HG02642 (cell line): ENCODE data around the gene STT3A.

ENCODE experiments used
- ATAC-seq: cut with Tn5 transposase; IDR thresholded peaks from one replicate; pipeline ENCODE4 v1.9.1; 2021; ENCODE audit warnings: mild to moderate bottlenecking; ENCODE audit not compliant: unreplicated experiment, poor library complexity

Gene STT3A

DNA sequence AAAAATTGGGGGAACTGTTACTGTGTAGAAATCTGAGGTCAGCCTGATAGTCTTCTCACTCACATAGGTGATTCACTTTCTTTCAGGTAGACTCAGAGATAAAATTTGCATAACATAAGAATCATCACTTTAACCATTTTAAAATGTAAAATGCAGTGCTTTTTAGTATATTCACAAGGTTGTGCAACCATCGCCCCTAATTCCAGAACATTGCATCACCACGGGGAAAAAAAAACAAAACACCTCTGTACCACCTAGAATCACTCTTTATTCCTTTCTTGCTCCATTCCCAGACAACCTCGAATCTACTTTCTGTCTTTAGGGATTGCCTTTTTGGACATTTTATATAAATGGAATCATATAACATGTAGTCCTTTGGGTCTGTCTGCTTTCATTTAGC is 53.2 kb downstream of the STT3A start:
- ATAC-seq: no peak

DNA sequence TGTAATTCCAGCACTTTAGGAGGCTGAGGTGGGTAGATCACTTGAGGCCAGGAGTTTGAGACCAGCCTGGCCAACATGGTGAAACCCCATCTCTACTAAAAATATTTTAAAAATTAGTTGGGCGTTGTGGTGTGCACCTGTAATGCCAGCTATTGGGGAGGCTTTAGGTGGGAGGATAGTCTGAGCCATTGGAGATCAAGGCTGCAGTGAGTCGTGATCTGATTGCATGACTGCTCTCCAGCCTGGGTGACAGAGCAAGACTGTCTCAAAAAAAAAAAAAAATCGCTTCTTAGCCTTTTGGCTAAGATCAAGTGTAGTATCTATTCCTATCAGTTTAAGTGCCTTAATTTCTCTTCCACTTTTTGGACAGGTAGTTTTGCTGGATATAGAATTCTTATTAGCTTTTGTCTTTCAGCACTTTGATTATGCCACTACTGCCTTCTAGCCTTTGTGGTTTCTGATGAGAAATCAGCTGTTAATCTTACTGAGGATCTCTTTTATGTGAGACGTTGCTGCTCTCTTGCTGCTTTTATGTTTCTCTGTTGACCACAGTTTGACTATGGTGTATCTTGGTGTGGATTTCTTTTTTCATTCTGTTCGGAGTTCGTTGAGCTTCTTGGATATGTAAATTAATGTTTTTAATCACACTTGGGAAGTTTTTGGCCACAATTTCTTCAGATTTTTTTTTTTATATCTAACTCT is 57.0 kb downstream of the STT3A start:
- no peak for ATAC-seq

DNA sequence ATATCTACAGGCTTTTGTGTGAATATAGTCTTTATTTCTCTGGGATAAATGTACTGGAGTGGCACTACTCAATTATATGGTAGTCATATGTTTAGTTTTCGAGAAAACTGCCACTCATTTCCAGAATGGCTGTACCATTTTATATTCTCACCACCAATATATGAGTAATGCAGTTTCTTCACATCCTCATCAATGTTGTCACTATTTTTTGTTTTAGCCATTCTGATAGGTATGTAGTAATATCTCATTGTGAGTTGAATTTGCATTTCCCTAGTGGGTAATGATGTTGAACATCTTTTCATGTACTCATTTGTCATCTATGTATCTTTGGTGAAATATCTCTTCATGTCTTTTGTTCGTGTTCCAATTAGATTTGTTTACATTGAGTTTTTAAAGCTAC is 70.0 kb downstream of the STT3A start:
- no peak for ATAC-seq

DNA sequence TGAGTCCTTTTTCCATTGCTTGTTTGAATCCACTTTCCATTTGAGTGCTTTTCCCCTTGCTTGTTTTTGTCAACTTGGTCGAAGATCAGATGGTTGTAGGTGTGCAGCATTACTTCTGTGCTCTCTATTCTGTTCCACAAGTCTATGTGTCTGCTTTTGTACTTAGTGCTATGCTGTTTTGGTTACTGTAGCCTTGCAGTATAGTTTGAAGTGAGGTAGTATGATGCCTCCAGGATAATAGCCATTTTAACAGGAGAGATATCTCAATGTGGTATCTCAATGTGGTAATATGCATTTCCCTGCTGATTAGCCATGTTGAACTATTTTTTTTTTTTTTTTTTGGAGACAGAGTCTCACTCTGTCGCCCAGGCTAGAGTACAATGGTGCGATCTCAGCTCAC is 71.3 kb downstream of the STT3A start:
- ATAC-seq: no peak

DNA sequence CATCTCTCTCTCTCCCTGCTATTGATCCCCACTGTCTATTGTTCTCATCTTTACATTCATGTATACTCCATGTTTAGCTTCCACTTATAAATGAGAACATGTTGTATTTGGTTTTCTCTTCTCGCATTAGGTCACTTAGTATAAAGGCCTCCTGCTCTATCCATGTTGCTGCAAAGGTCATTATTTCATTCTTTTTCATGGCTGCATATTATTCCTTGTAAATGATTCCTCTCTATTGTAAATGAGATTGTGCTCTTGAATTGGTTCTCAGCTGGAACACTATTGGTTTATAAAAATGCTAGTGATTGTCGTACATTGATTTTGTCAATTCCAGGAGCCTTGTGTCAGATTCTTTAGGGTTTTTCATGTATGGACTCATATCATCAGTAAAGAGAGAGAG is 74.5 kb downstream of the STT3A start:
- ATAC-seq: no peak

DNA sequence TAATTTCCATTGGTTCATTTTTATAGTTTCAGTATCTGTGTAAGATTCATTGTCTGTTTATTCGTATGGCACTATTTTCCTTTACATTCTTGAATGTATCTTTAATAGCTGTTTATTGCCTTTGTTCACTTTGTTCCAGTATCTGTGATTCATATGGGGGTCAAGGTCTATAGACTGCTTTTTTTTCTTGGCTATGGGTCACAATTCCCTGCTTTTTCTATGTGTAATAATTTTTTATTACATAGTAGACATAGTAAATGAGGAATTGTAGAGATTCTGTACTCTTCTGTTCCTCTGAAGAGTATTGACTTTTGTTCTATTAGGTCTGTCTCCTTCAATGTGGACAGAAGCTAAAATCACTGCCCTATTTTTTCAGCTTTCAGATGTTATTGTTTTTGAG is 77.5 kb downstream of the STT3A start:
- ATAC-seq: no peak

DNA sequence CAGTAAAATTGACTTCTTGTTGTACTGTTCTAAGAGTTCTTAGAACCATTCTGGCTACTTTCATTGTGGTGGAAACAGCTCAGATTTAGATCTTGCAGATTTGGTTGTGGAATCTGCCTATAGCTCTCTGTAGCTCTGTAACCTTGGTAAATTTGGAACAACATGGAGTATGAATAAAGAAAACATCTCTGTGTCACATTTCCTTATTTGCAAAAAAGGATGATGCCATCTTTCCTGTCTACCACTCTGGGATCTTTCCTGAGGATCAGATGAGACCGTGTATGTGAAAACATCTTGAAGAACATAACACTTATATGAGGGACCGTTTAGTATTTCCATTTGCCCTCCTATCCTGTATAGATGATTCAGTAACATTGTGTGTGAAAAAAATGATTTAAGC is 78.9 kb downstream of the STT3A start:
- ATAC-seq: no peak
